ENCODE results near the gene FAM241A. TPM values are rescaled to one million over a fixed set of nuclear protein-coding genes. Genes with fewer than 3 reads are reported as not detected.

FAM241A gene
- total RNA-seq, 2 donors from 2014 or later, result 3.2 to 7.5 TPM

DNA sequence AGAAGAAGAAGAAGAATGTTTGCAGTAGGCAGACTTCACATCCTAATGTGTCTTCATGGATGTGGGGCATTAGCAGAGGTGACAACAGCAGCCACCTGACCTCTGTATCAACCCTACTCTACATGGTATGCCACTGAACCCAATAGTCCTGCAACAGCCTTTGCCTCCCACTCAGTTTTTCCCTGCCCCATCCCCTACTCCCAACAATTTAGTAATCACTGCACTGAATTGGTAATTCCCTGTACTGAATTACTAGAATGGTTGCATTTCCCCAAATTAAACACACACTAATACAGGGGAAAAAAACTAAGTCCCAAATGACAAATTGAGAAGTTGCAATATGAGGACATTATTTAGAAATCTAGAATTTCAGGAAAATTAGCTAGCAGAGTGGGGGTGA is 31.4 kb upstream of the FAM241A start:
- Histone ChIP-seq H3K4me3 (no peak overlapping the region), H3K27me3 (replicated peaks; ENCODE audit: insufficient read depth) (no peaks in the 10 kb centered on the region), H3K9me3 (no peaks in the 10 kb centered on the region), H3K36me3 (no peaks in the 10 kb centered on the region), H3K27ac (no peak overlapping the region), H3K4me1 (ENCODE audit: control insufficient read depth in 1 of 2, low read depth in 2 of 2) (no peaks in the 10 kb centered on the region)
- no peak for DNase-seq (ENCODE audit: low spot score)
- ATAC-seq (ENCODE audit: insufficient number of reproducible peaks, low FRiP score, low read depth), result no peak
- TF ChIP-seq, protein P1, sequence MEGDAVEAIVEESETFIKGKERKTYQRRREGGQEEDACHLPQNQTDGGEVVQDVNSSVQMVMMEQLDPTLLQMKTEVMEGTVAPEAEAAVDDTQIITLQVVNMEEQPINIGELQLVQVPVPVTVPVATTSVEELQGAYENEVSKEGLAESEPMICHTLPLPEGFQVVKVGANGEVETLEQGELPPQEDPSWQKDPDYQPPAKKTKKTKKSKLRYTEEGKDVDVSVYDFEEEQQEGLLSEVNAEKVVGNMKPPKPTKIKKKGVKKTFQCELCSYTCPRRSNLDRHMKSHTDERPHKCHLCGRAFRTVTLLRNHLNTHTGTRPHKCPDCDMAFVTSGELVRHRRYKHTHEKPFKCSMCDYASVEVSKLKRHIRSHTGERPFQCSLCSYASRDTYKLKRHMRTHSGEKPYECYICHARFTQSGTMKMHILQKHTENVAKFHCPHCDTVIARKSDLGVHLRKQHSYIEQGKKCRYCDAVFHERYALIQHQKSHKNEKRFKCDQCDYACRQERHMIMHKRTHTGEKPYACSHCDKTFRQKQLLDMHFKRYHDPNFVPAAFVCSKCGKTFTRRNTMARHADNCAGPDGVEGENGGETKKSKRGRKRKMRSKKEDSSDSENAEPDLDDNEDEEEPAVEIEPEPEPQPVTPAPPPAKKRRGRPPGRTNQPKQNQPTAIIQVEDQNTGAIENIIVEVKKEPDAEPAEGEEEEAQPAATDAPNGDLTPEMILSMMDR (IDR thresholded peaks at IDR 0.05), result no peak

DNA sequence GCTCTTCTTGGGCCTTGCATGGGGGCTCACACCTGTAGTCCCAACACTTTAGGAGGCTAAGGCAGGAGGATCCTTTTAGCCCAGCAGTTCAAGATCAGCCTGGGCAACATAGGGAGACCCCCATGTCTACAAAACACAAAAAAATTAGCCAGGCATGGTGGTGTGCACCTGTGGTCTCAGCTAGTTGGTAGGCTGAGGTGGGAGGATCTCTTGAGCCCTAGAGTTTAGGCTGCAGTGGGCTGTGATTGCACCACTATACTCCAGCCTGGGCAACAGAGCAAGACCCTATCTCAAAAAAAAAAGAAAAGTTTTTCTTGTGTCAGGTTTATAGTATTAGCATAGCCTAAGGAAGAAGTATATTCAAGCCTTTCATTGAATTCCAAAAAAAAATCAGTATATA is 30.8 kb upstream of the FAM241A start:
- ATAC-seq (ENCODE audit: insufficient number of reproducible peaks, low FRiP score, low read depth) (no peak), DNase-seq (ENCODE audit: low spot score) (no peak)
- H3K4me1 ChIP-seq (ENCODE audit: control insufficient read depth in 1 of 2, low read depth in 2 of 2), result no peaks in the 10 kb centered on the region
- H3K36me3 ChIP-seq, result no peaks in the 10 kb centered on the region
- H3K9me3 ChIP-seq, result no peaks in the 10 kb centered on the region
- H3K4me3 ChIP-seq, result no peak overlapping the region
- no peaks in the 10 kb centered on the region for H3K27me3 ChIP-seq (replicated peaks; ENCODE audit: insufficient read depth)
- TF ChIP-seq, protein P1 (IDR thresholded peaks at IDR 0.05), result no peak
- no peak overlapping the region for H3K27ac ChIP-seq

DNA sequence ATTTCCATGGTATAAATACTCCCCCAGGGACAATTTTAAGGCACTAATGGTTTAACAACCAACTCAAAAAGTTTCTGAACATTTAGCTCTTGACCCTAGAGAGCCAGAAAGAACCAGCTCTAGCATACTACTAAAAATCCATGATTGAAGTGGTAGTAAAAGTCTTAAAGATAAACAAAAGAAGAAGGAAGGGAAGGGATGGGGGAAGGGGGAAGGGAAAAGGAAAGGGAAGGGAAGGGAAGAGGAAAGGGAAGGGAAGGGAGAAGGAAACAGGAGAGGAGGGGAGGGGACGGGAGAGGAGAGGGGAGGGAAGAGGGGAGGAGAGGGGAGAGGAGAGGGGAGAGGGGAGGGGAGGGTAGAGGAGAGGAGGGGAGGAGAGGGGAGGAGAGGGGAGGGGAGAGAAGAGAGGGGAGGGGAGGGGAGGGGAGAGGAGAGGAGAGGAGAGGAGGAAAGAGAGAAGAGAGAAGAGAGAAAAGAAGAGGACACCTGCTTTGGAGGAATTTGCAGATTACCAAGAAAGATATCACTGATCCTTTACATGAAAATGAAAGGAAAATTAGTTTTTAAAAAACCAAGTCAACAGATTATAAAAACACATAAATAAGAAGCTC is 26.4 kb upstream of the FAM241A start:
- Histone ChIP-seq H3K36me3 (no peaks in the 10 kb centered on the region), H3K27me3 (replicated peaks; ENCODE audit: insufficient read depth) (no peaks in the 10 kb centered on the region), H3K27ac (no peak overlapping the region), H3K4me1 (ENCODE audit: control insufficient read depth in 1 of 2, low read depth in 2 of 2) (no peaks in the 10 kb centered on the region), H3K4me3 (no peak overlapping the region), H3K9me3 (no peaks in the 10 kb centered on the region)
- DNase-seq (ENCODE audit: low spot score) (no peak), ATAC-seq (ENCODE audit: insufficient number of reproducible peaks, low FRiP score, low read depth) (no peak)
- TF ChIP-seq, protein P1 (IDR thresholded peaks at IDR 0.05), result no peak

DNA sequence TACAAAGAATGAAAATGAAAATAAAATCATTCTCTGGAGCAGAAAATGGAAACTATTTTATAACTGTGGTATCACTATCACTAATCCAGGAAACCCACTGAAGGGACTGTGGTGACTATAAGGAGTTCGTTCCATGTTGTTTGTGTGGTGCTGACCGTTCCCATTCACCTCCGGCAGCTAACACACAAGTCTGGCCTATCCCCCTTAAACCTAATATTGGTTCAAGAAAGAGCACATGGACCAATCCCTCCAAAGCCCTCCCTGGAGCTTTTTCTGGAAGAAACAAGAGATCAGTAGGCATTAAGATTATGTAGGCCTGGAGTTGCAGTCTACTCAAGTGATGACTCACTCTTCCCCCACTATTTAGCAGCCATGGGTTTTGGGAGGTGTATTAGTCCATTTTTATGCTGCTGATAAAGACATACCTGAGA is 25.9 kb upstream of the FAM241A start:
- H3K4me3 ChIP-seq, result no peak overlapping the region
- H3K9me3 ChIP-seq, result no peaks in the 10 kb centered on the region
- no peaks in the 10 kb centered on the region for H3K4me1 ChIP-seq (ENCODE audit: control insufficient read depth in 1 of 2, low read depth in 2 of 2)
- TF ChIP-seq, protein P1 (IDR thresholded peaks at IDR 0.05), result no peak
- no peaks in the 10 kb centered on the region for H3K36me3 ChIP-seq
- no peak overlapping the region for H3K27ac ChIP-seq
- H3K27me3 ChIP-seq (replicated peaks; ENCODE audit: insufficient read depth), result no peaks in the 10 kb centered on the region
- DNase-seq (ENCODE audit: low spot score) (no peak), ATAC-seq (ENCODE audit: insufficient number of reproducible peaks, low FRiP score, low read depth) (no peak)

DNA sequence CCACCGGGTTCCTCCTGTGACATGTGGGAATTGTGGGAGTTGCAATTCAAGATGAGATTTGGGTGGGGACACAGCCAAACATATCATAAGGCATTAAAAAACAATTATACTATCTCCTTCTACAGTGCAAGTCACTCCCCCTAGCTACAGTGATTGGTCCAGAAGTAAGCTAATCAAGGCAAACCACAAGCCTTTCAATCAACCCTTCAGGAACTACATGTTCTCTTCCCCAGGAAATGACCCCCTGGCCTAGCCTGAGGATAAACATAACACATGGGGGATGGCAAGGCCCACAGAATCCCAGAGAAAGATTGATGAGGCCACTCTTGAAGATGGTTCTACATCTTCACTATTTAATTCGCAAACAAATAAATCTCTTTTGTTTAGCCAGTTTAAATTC is 25.2 kb upstream of the FAM241A start:
- Histone ChIP-seq H3K36me3 (no peaks in the 10 kb centered on the region), H3K9me3 (no peaks in the 10 kb centered on the region), H3K4me3 (no peak overlapping the region), H3K27ac (no peak overlapping the region), H3K27me3 (replicated peaks; ENCODE audit: insufficient read depth) (no peaks in the 10 kb centered on the region), H3K4me1 (ENCODE audit: control insufficient read depth in 1 of 2, low read depth in 2 of 2) (no peaks in the 10 kb centered on the region)
- DNase-seq (ENCODE audit: low spot score), result no peak
- TF ChIP-seq, protein P1 (IDR thresholded peaks at IDR 0.05), result no peak
- no peak for ATAC-seq (ENCODE audit: insufficient number of reproducible peaks, low FRiP score, low read depth)

Data from thoracic aorta (tissue), 2 donors.